HG03354 (cell line): ENCODE data around the gene ICAM3.
A peak's percentile ranks its signal among the peaks of the same experiment; 100 is the strongest.

ENCODE experiments used
- ATAC-seq: cut with Tn5 transposase; IDR thresholded peaks from one replicate; pipeline ENCODE4 v1.9.1; 2021; ENCODE audit warnings: mild to moderate bottlenecking; ENCODE audit not compliant: unreplicated experiment, poor library complexity, severe bottlenecking

The ICAM3 gene

DNA sequence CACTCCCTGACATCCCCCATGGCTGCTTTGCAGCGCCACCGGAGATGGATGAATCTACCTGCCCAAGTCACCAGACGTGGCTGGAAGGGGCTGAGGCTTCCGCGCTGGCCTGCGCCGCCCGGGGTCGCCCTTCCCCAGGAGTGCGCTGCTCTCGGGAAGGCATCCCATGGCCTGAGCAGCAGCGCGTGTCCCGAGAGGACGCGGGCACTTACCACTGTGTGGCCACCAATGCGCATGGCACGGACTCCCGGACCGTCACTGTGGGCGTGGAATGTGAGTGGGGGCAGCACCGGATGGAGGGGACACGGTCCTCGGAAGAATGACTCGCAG, 45.1 kb downstream of the ICAM3 start:
- ATAC-seq = no peak

DNA sequence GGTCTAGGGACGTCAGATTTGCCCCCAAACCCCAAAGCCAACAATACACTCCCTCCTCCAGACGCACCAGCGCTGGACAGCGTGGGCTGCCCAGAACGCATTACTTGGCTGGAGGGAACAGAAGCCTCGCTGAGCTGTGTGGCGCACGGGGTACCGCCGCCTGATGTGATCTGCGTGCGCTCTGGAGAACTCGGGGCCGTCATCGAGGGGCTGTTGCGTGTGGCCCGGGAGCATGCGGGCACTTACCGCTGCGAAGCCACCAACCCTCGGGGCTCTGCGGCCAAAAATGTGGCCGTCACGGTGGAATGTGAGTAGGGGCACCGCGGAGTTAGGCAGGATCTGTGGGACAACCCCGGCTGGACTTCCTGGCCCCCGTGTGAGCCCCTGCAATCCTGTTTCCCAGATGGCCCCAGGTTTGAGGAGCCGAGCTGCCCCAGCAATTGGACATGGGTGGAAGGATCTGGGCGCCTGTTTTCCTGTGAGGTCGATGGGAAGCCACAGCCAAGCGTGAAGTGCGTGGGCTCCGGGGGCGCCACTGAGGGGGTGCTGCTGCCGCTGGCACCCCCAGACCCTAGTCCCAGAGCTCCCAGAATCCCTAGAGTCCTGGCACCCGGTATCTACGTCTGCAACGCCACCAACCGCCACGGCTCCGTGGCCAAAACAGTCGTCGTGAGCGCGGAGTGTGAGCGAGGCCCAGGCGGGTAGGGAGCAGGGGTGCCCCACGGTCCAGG, 45.6 kb downstream of the ICAM3 start:
- no peak for ATAC-seq

DNA sequence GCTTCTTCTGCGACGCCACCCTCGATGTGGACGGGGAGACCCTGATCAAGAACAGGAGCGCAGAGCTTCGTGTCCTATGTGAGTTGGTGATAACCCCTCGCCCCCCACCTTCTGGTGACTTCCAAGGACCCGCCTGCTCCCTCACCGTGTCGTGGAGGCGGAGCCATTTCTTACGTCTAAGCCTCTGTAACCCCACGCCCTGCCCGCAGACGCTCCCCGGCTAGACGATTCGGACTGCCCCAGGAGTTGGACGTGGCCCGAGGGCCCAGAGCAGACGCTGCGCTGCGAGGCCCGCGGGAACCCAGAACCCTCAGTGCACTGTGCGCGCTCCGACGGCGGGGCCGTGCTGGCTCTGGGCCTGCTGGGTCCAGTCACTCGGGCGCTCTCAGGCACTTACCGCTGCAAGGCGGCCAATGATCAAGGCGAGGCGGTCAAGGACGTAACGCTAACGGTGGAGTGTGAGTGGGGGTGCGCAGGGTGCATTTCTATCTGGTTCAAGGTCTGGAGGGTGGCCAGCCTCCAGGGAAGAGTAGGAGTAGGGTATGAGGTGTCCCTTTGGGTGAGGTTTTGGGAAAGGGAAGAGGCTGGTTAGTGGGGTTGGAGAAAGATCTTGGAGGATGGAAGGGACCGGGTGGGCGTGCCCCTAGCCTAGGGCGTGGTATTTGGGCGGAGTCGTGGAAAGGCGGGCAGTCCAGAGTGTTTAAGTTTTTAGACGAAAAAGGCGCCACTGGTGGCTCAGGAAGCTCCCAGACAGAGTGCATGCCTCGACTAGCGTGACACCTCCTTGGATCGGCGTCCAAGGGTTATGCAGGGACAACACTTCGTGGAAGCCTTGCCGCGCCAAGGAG, 46.4 kb downstream of the ICAM3 start:
- ATAC-seq = no peak

DNA sequence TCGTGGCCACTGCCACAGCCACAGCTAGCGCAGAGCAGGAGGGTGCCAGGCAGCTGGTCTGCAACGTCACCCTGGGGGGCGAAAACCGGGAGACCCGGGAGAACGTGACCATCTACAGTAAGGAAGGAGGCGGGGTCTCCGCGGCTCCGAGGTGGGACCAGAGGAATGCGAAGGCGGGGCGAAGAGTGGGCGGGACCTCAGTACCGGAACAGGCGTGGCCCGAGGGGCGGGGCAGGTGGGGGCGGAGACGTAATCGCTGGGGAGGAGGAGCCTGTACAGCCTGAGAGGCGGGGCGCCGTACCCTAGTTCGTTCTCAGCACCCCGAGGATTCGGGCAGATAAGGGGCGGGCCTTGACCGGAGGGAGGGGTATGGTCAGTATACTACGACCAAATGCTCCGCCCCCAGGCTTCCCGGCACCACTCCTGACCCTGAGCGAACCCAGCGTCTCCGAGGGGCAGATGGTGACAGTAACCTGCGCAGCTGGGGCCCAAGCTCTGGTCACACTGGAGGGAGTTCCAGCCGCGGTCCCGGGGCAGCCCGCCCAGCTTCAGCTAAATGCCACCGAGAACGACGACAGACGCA, 47.1 kb downstream of the ICAM3 start:
- peak; percentile 49 for ATAC-seq

DNA sequence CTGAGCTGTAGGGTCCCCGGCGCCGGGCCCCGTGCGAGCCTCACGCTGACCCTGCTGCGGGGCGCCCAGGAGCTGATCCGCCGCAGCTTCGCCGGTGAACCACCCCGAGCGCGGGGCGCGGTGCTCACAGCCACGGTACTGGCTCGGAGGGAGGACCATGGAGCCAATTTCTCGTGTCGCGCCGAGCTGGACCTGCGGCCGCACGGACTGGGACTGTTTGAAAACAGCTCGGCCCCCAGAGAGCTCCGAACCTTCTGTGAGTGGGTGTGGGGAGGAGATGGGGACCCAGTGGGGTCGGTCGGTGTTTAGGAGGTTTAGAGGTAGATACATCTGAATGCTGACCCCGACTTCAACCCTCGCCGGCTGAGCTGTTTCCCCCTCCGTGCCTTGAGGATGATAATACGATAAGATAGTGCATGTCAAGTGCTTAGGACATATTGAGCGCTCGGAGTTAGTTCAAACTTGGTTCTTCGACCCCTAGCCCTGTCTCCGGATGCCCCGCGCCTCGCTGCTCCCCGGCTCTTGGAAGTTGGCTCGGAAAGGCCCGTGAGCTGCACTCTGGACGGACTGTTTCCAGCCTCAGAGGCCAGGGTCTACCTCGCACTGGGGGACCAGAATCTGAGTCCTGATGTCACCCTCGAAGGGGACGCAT, 47.7 kb downstream of the ICAM3 start:
- no peak for ATAC-seq

- no peak for ATAC-seq
Observed at GRCh38 chr19:10290876-10291553, 48.4 kb downstream of the ICAM3 start.

DNA sequence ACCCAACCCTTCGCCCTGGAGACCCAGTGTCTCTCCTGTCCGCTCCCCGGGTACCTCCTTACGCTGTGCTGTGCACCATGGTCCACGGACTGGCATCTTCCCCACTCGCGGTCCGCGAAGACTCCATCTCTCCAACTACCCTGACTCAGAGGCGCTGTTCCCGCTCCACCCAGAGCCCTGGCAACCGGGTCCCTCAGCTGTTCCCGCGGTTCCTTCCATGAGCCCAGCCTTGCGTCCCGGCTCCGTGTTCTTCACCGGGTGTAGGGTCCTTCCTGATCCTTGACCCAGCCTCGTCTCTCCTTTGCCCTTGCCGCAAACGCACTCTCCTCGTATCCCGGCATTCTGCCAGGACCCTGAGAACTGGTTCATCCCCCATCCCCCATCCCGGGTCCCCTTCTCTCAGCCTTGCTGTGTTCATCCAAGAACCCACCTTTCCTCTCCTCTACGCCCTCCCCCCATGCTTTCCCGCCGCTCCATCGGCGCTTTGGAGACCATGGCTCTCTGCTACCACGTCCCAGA, 49.0 kb downstream of the ICAM3 start:
- ATAC-seq = no peak

GRCh38 chr19:10289836-10290356, 49.5 kb downstream of the ICAM3 start, which contains the start of gene ICAM5:
Gene ICAM5, plus strand, starts transcription at chr19:10289952. Its CDS starts 92 bp downstream, at chr19:10290044.
- ATAC-seq = no peak

- ATAC-seq = no peak
Observed at GRCh38 chr19:10289167-10289835, 50.1 kb downstream of the ICAM3 start.

- ATAC-seq = no peak
Observed at GRCh38 chr19:10288662-10289166, 50.7 kb downstream of the ICAM3 start.

DNA sequence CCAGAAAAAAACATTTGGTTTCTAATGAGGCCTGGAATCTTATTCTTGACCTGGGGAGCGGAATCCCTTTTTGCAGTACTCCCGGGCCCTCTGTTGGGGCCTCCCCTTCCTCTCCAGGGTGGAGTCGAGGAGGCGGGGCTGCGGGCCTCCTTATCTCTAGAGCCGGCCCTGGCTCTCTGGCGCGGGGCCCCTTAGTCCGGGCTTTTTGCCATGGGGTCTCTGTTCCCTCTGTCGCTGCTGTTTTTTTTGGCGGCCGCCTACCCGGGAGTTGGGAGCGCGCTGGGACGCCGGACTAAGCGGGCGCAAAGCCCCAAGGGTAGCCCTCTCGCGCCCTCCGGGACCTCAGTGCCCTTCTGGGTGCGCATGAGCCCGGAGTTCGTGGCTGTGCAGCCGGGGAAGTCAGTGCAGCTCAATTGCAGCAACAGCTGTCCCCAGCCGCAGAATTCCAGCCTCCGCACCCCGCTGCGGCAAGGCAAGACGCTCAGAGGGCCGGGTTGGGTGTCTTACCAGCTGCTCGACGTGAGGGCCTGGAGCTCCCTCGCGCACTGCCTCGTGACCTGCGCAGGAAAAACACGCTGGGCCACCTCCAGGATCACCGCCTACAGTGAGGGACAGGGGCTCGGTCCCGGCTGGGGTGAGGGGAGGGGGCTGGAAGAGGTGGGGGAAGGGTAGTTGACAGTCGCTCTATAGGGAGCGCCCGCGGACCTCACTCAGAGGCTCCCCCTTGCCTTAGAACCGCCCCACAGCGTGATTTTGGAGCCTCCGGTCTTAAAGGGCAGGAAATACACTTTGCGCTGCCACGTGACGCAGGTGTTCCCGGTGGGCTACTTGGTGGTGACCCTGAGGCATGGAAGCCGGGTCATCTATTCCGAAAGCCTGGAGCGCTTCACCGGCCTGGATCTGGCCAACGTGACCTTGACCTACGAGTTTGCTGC, 52.4 kb downstream of the ICAM3 start, which contains the start of gene ICAM4:
ICAM4 (plus strand) TSS at position 153 of the 935 bp plus-strand sequence; CDS start at position 211, 58 bp downstream.
- no peak for ATAC-seq

- no peak for ATAC-seq
Observed at GRCh38 chr19:10285393-10285792, 54.0 kb downstream of the ICAM3 start.

DNA sequence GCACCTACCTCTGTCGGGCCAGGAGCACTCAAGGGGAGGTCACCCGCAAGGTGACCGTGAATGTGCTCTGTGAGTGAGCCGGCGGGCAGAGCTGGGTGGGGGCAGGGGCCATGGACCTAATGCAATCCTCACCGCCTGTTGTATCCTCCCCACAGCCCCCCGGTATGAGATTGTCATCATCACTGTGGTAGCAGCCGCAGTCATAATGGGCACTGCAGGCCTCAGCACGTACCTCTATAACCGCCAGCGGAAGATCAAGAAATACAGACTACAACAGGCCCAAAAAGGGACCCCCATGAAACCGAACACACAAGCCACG, 54.5 kb downstream of the ICAM3 start:
- no peak for ATAC-seq

GRCh38 chr19:10284065-10284959, 55.1 kb downstream of the ICAM3 start:
- ATAC-seq = no peak
